ENCODE results near the gene ZC3HAV1.

ZC3HAV1 gene

DNA sequence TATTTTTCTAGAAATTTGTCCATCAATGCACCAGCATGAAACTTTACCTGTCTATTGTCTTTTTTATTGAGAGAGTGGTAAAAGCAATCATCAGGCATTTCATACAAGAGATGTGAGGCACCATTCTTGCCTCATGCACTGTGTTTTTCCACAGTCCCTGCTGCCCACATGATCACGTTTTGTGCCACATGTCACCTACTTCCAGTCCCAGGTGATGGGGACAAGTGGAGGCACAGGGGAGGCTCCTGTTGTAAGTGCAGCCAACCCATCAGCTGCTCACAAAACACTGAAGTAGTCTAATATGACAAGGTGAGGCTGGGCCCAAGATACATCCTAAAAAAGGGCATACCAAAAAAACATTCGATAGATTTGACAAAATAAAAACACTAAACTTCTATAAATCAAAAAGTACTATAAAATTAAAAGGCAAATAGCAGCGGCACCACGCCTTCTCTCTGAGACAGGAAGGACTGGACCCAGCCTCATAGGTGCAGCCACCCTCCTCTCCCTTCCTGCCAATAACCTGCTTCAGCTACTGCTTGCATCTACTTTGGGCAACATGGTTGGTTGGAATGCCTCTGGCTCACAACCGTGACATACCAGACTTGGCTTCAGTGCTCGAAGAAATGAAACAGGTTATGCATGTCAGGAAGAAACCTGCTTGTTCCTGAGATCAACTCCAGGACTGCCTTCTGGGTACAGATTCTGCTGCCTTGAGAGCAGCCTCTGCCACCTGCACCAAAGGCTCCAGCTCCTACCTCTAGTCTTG, 76.0 kb downstream of the ZC3HAV1 start:
- TF ChIP-seq YY1 (IDR thresholded peaks at IDR 0.05; ENCODE audit: low read depth): 0 out of 2 replicates have a peak, but pooled peaks have one; percentile 9
- peak; percentile 41; the same call in 1 of the 2 replicates for TF ChIP-seq MAX (IDR thresholded peaks at IDR 0.05)
- TF ChIP-seq RAD21 (IDR thresholded peaks at IDR 0.05; ENCODE audit: low read depth): no peak
- TF ChIP-seq TEAD4 (IDR thresholded peaks at IDR 0.05): peak; percentile 72

- TF ChIP-seq ZBTB7A (IDR thresholded peaks at IDR 0.05; ENCODE audit: low read depth) (no peak), CEBPB (IDR thresholded peaks at IDR 0.05) (no peak), NFIC (IDR thresholded peaks at IDR 0.05) (no peak), MAX (IDR thresholded peaks at IDR 0.05) (no peak)
- TF ChIP-seq, protein P1, sequence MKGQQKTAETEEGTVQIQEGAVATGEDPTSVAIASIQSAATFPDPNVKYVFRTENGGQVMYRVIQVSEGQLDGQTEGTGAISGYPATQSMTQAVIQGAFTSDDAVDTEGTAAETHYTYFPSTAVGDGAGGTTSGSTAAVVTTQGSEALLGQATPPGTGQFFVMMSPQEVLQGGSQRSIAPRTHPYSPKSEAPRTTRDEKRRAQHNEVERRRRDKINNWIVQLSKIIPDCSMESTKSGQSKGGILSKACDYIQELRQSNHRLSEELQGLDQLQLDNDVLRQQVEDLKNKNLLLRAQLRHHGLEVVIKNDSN (IDR thresholded peaks at IDR 0.05): no peak
Observed at GRCh38 chr7:139032473-139032872, 77.0 kb downstream of the ZC3HAV1 start.

DNA sequence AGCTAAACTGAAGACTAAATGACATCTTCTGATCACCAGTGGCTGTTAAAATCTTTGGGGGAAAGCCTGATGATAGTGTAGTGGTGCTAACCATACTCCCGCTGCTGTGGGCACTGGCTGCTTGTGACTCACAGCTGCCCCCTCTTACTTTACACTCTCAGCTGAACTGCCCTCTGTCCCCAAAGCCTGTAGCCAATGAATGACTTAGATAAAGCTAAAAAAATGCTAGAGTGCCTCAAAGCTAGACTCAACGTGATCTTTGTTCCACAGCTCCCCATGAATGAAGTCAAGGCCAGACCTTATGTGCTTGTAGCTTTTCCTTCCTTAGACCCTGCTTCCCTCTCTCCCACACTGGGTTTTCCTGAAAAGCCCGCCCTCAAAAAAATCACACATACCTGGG, 80.2 kb downstream of the ZC3HAV1 start:
- no peak for TF ChIP-seq EP300 (IDR thresholded peaks at IDR 0.05; ENCODE audit: borderline replicate concordance)
- TF ChIP-seq YY1 (IDR thresholded peaks at IDR 0.05; ENCODE audit: low read depth): no peak
- TF ChIP-seq CEBPB (IDR thresholded peaks at IDR 0.05): no peak
- TF ChIP-seq, protein P1 (IDR thresholded peaks at IDR 0.05): no peak
- no peak for TF ChIP-seq NFIC (IDR thresholded peaks at IDR 0.05)
- no peak for TF ChIP-seq TEAD4 (IDR thresholded peaks at IDR 0.05)
- TF ChIP-seq FOXM1 (IDR thresholded peaks at IDR 0.05; ENCODE audit: borderline replicate concordance, low read depth): no peak
- no peak for TF ChIP-seq ZBTB7A (IDR thresholded peaks at IDR 0.05; ENCODE audit: low read depth)

GRCh38 chr7:139026551-139026950, 83.0 kb downstream of the ZC3HAV1 start:
- no peak for TF ChIP-seq REST (IDR thresholded peaks at IDR 0.05; ENCODE audit: low read depth)
- TF ChIP-seq EGR1 (IDR thresholded peaks at IDR 0.05): no peak
- no peak for TF ChIP-seq TCF12 (IDR thresholded peaks at IDR 0.05; ENCODE audit: low read depth)
- TF ChIP-seq NFIC (IDR thresholded peaks at IDR 0.05): no peak
- TF ChIP-seq MAX (IDR thresholded peaks at IDR 0.05): no peak
- TF ChIP-seq, protein P1 (IDR thresholded peaks at IDR 0.05): no peak
- no peak for TF ChIP-seq FOXM1 (IDR thresholded peaks at IDR 0.05; ENCODE audit: borderline replicate concordance, low read depth)

- no peak for TF ChIP-seq TEAD4 (IDR thresholded peaks at IDR 0.05)
- no peak for TF ChIP-seq TAF1 (IDR thresholded peaks at IDR 0.05; ENCODE audit: low read depth)
- TF ChIP-seq TCF12 (IDR thresholded peaks at IDR 0.05; ENCODE audit: low read depth): no peak
- no peak for TF ChIP-seq EGR1 (IDR thresholded peaks at IDR 0.05)
- TF ChIP-seq FOXM1 (IDR thresholded peaks at IDR 0.05; ENCODE audit: borderline replicate concordance, low read depth): no peak
Observed at GRCh38 chr7:139023076-139023475, 86.4 kb downstream of the ZC3HAV1 start.

DNA sequence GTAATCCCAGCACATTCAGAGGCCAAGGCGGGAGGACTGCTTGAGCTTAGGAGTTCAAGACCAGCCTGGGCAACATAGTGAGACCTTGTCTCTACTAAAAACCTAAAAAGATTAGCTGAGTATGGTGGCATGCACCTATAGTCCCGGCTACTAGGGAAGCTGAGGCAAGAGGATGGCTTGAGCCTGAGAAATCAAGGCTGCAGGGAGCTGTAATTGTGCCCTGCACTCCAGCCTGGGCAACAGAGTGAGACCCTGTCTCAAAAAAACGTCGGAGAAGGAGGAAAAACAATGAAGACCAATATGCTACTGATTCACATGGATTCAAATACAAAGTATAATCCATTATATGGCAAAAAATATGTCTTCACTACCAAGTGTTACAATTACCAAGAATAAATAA, 87.2 kb downstream of the ZC3HAV1 start:
- no peak for TF ChIP-seq REST (IDR thresholded peaks at IDR 0.05; ENCODE audit: low read depth)
- TF ChIP-seq, protein P1 (IDR thresholded peaks at IDR 0.05): no peak
